Activated T-cell treated with anti-CD3 and anti-CD28 coated beads for 48 hours (primary cell): ENCODE results near the gene UBE2E2.

Experiments
- DNase-seq: peaks from one replicate; pipeline ENCODE4 v3.0.0-alpha.2; 2020; ENCODE audit warnings: low read depth

UBE2E2 gene

DNA sequence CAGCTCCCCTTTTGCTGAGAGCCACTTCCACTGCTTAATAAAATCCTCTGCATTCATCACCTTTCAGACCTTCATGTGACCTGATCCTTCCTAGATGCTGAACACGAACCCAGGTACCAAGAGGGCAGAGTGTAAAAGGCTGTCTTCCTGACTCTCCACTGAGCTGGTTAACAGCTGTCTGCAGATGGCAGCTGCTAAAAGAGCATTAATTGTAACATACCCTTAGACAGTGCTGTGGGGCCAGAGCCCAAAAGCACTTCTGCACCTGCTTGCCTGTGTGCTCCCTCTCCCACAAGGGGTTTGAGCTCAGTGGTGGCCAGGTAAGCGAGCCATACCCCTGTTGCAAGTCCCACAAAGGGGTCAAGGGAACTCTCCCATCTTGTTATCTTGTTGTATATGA lies 187.3 kb downstream of the UBE2E2 start:
- DNase-seq = no peak

DNA sequence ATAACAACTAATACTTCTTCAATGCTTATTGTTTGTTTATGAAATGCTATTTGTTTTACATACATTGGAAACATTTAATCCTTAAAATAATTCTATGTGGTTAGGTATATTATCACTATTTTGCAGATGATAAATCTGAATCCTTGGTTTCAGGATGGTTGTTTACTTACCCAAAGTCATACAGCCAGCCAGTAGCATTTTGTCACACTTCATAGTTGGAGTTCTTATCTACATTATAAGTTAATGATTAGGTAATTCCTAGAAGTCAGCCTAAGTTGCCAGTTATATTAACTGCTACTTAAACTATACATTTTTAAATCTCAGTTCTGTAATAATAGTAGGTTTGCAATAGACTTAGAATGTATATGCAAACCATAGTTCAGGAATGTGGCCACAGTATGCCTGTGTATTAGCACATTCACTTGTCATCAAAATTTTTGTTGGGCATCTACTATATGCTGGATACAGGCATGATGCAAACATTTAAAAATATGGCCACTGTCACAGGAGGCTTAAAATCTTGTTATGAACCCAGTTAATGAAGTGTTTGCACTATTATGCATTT lies 187.9 kb downstream of the UBE2E2 start:
- no peak for DNase-seq

DNA sequence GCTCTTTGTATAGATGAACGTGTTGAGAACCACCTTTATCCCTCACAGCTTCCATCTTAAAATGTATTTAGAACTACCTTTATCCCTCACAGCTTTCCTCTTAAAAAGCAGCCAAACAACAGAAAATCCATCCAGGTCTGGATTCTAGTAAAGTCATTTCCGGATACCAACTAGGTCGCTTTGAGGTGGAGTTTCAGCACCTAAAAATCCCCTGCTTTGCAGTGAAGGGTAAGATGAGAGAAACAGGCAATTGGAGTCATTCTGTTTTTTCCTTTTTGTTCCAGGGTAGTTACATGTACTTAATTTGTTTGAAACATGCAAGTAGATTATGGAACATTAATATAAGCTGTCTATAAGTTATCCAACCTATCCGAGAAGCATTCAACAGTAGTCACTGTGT lies 192.0 kb downstream of the UBE2E2 start:
- DNase-seq = no peak

DNA sequence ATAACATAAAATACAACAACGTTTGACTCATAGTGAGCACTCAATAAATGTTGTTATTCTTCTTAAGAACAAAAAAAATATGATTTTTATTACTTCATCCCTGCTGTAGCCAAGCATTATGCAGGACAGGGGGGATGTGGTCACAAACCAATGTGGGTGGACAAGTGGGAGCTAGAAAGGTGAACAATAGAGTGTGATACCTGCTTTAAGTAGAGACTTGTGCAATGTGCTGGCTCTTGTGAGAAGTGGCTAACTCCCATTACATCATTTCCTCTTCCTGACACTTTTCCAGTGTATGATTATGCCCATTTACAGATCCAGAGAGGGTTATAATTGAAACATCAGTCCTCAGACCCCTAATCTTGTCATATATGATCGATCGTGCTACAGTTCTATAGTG lies 193.6 kb downstream of the UBE2E2 start:
- no peak for DNase-seq

DNA sequence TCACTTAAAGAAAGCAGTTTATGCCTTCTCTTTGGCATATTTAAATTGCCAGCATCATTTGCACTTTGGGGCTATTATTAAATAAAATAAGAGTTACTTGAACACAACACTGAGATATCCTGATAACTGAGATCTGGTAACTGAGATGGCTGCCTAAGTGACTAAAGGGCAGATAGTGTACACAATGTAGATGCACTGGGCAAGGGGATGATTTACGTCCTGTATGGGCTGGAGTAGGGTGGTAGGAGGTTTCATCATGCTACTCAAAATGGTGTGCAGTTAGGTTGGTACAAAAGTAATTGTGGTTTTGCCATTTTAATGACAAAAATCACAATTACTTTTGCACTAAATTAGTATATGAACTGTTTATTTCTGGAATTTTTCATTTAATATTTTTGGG lies 196.1 kb downstream of the UBE2E2 start:
- DNase-seq = no peak

DNA sequence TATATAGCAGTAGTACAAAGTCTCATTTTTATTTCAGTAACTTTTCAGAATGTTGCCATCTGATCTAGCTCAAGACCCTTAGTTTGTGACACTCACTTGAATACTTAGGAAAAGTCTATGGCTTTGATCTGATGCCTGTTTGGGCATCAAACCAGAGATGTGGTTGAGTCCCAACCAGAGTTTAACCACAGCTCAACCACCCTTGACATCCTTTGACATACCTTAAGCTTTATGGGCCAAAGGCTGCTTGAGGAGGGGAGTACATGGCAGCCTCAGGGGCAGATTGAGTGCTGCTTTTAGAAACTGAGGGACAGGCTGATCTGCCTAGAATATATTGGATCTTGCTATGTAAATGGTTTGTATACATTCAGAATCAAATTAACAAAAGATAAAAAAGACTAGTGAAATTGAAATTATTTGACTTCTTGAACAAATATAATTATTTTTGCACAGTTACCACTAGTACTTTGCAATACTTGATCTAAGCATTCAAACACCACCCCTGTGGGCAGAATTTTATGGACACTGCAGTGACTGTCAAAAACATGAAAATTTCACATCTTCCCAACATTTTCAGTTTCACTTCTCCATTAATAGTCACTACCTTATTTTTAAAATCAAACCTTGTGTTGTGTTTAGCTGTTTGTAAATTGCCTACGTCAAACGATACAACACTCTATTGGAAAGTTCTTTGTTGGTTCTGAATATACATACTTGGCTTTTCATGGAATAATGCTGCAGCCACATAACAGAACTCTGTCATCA lies 199.8 kb downstream of the UBE2E2 start:
- no peak for DNase-seq

DNA sequence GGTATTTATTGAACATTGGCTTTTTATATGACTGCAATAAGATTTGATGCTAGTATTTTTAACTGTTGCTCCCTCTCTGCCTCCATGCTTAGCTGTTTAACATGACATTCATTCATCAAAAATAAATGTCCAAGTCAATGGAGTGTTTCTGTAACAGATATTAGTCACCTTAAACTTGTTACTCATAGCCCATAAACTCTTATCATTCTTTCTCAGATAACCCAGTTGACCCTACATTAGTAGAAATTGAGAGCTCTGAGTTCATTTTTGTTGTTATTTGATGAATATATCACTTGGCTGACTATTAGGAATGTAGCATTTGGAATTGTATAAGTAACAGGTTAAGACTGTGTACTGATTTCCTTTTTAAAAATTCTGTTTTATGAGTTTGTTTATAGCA lies 201.1 kb downstream of the UBE2E2 start:
- no peak for DNase-seq

DNA sequence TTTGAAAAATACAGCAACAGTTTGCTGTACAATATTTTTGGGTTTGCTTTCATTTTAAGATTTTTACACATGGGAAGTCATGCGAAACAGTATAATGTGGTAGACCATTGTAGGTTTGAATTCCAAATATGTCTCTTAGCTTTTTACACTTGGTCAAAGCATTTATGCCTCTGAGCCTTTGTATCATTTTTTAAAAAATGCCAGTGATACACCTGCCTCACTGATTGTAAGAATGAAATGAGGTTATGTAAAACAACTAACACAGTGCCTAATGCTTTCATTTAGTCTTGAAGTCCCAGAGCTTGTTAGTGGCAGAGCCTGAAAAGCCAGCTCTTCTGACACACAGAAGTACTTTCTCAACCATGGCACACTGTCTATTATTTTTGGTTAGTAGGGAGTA lies 202.0 kb downstream of the UBE2E2 start:
- no peak for DNase-seq

DNA sequence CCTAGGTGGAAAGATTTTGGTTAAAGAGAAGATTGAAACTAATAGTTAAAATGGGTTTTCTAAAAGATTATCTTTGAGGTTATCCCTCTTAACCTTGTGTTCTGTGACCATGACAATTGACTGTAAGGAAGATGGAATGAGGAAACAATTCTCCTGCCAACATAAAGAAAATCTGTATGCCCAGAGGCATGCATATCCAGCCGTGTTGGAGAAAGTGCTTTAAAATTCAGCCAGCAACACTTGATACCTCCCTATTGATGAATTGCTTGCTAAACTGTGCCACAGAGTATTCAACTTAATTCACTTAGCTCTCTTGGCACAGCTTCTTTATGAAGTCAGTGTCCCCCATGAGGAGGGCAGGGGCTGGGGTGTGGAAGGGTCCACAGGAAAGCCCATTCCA lies 203.5 kb downstream of the UBE2E2 start:
- DNase-seq = no peak

DNA sequence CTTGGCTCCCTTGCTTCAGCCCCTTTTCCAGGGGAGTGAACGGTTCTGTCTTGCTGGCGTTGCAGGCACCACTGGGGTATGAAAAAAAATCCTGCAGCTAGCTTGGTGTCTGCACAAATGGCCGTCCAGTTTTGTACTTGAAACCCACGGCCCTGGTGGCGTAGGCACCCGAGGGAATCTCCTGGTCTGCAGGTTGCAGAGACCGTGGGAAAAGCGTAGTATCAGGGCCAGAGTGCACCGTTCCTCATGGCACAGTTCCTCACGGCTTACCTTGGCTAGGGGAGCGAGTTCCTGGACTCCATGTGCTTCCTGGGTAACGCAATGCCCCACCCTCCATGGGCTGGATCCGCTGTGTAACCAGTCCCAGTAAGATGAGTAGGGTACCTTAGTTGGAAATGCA lies 214.9 kb downstream of the UBE2E2 start:
- DNase-seq = no peak

DNA sequence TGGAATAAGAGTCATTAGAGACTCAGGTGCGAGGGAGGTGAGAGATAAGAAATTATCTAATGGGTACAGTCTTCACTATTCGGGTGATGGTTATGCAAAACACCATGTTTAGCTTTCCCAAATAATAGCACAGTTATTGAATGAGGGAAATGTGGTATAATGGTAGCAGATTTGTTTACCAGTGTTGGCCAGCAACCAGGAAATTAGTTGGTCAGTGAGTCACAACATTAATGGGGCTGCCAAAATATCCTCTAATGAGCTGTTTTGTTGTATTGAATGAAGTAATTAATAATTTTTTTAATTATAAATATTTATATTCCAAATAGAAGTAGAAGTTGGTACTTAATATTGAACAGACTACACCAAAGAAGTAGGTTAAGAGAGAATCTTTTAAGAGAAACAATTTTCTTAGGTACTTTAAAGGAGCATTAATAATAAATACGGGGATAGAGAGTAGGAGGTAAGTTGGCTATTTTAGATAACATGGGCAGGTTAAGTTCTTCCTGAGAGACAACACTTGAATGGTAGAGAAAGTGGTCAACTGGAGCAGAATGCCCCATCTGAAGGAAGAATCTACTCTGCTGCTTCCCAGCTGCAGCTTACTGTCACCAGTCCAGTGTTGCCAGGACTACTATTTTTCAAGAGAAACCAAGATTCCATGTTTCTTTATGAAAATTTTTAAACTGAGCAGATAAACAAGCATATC lies 218.8 kb downstream of the UBE2E2 start:
- no peak for DNase-seq

DNA sequence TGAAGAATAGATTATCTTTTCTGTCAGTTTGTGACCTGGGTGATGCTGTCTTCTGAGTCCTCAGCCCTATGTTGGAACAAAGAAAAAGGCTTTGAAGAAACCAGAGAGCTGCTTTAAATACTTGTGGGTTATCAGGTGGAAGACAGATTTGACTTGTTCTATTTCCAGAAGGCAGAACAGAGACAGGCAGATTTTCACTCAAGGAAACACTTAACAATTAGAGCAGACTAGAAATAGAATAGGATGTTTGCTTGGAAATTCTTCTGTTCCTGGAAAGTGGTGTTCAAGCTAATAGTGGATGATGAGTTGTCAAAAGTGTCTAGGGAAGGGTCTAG lies 219.4 kb downstream of the UBE2E2 start:
- no peak for DNase-seq

DNA sequence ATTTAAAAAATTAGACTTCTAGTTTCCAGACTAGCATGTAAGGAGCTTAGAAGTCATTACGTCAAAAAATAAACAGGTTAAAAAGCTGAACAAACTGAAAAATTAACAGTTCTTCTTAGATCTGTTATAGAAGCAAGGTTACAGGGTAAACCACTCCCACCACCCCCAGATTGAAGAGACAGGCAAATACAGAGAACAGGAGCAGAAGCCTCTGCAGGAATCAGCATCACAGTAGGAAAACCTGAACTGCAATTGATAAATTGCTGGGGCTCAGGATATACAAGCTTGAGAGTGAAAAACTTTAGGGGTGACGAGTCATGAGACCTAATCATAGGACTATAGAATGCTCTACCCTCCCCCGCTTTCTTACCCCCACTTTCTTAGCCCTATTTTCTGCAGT lies 222.3 kb downstream of the UBE2E2 start:
- no peak for DNase-seq

DNA sequence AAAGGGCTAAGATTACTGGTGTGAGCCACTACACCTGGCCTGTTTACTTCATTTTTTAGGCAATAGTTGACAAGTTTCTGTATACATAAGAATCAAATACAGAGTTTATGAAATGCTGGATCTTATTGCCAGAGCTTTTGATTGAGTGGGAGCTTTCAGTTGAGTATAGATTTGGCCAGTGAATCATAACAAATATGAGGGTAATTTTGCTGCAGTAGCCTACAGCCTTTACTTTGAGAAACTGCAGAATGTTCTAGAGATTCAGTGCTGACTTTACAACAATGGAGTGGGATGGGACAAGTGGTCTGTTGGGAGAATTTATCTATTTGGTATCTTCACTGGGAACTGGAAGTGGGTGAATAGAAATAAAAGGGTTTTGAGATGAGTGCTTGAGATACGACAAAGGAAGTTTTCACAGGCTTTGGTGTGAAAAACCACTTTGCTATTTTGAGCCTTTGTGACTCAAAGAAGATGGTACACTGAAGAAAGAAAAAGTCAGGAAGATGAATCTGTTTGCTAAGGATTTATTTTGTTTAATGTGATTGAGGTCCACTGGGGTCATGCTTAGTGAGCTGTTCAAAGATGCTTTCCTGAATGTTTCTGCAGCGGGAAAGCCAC lies 227.8 kb downstream of the UBE2E2 start:
- DNase-seq = no peak

DNA sequence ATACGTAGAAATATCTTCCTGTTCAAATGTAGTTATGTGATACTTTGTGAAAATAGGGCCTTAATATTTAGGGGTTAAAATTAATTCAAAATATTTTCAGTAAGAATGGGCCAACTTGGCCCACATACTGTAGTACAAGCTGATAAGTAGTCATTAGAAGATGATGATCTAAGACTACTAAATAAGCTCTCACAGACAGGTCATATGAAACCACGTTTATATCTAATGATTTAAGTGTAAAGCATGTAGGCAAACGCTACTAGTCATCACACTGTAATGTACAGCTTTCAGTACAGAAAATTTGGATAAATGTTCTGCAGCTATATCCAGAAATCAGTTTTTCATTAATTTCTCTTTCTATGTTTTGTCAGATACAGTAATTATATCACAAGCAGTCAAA lies 228.6 kb downstream of the UBE2E2 start:
- DNase-seq = no peak

DNA sequence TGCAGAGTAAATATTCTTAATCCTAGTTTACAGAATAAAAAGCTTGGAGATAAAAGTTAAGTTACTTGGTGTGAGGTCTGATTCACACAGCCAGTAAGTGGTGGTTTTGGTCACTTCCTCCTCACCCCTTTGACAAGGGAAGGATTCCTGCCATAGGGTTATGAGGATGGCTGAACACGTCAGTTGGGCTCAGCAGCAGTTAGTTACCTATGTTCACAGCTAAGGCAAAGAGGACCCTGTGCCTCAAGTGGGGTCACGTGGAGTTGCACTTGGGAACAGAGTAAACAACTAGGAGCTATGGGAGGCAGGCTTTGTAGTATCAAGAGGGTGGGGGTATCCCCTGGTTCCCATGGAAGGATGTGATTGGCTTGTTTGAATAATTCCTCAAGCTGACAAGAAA lies 232.2 kb downstream of the UBE2E2 start:
- DNase-seq = no peak

DNA sequence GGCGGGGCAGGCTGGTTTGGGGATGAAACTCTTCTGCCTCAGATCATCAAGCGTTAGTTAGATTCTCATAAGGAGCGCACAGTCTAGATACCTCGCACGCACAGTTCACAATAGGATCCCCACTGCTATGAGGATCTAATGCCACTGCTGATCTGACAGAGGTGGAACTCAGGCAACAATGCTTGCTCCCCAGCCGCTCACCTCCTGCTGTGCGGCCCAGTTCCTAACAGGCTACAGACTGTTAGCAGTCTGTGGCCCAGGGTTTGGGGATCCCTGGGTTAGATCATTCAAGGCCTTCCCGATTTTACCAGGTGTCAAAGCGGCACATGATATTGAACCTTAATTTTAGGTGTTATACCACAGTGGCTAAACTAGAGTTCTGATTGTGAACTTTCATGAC lies 232.8 kb downstream of the UBE2E2 start:
- no peak for DNase-seq

DNA sequence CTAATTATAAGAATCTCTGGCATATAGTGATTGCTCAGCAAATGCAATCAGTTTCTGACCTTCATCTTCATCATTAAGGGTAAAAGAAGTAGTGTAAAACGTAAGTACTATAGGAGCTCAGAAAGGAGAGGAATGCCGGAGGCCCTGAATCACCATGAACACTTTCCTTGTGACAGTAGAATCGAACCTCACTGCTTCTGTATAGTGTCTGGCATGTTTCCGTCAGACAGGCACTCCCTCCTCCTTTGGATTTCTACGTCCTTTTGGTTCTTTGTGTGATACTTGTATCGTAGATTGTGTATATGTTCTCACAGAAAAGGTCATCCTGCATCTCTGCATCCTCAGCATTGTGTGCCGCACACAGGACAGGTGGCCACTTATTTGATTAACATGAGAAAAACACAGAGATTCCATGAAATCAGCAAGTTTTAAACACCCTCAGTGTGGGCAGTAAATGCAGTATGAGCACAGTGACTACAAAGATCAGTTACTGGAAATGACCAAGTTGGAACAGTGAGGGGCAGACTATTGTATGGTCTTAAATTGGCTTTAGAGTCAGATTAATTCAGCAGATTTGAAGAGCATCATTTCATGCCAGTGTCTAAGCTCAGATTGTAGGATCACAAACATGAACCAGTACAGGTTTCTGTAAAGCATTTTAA lies 234.5 kb downstream of the UBE2E2 start:
- no peak for DNase-seq

DNA sequence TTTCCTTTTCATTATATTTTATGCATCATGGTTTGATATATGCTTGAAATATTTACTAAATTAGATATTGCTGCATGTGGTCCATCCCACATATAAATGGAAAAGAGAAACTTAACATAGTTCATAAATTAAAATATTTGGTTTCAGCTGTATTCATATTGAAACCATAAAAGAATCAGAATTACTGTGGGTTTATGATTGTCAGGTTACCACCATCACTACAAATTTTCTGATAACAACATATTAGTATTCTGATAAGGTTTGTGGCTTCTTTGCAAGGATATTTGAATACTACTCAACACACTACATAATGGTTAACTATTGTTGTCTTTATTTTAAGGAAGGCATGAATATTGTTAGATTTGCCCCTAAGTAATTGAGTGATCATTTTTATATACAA lies 235.5 kb downstream of the UBE2E2 start:
- no peak for DNase-seq

DNA sequence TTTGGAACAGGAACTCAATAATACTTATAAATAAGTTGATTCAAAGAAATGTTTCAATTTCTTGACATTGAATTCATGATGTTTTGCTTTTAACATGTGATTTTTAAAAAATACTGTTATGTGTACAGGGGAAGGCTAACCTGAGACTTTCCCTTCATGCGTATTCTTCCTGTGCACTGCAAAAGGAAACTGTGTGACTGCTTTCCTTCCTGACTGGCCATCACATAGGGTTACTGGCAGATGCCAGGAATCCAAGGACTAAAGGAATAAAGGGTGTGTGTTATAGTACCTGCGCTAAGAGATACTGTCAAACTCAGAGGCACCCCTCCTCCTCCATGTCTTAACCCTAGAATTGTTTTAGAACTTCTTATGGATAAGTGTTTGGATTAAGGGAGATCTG lies 236.0 kb downstream of the UBE2E2 start:
- DNase-seq = no peak

DNA sequence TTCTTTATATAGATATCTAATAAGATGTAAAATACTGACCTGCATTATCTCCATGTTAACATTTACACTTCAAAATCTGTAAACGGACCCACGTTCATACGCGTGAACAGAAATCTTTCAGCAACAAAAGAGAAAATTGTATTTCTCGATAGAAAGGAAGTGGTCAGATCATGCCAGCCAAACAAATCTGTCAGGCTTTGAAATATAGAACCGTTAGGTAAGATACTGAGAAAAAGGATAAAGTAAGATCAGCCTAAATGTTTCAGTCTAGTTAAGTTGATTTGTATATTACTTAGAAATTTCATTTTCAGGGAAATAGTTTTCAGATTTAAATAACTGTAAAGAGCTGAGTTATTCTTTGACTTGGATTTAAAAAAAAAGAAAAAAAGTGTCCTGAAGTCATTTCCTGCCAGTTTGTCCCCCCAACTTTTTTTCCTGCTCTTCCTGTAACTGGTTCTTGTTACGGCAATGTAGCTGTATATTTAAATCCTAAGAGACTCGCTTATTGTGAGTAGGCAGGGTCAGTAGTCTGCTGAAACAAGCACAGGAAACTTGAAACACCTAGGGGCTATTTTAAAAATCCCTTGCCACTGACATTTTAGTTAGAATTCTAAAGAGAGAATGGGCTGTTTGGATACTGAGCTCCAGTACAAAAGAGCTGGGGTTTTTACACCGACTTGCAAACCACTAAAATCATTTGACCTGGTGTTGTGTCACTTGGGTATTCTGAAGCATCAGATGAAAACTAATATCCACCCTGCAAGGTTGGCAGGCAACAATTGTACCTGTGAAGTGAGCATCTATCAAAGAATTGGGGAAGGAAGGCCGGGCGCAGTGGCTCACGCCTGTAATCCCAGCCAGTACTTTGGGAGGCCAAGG lies 237.5 kb downstream of the UBE2E2 start:
- no peak for DNase-seq
